ENCODE data around the gene DZIP1L. TPM values are rescaled to one million over a fixed set of nuclear protein-coding genes. Genes with fewer than 3 reads are reported as not detected.

Gene DZIP1L
- total RNA-seq, 2 experiments from 2014 or later = not detected

- DNase-seq = peak; percentile 39
- Mint-ChIP-seq H3K4me3 (peak overlapping the region; percentile 3), H3K27me3 (no peaks in the 10 kb centered on the region), H3K27ac (peak overlapping the region; percentile 57), H3K4me1 (ENCODE audit: low read depth) (peaks cover 28% of the 10 kb centered on the region), H3K36me3 (no peaks in the 10 kb centered on the region), H3K9me3 (no peaks in the 10 kb centered on the region)
- intact Hi-C loops (cut with micrococcal nuclease) = loop anchor here (5.0 kb wide), 1 partner anchor 35 kb away; the partner anchor contains the start of gene DZIP1L
- ChIA-PET CTCF (interaction anchor here (0.6 to 3.7 kb wide), 10 partner anchors 9 to 868 kb away, joined by 3 to 17 read pairs (median 4); no protein-coding TSS in a partner anchor), POLR2A (interaction anchor here (0.7 to 2.4 kb wide), 3 partner anchors 8 to 19 kb away, joined by 3 to 11 read pairs (median 3); no protein-coding TSS in a partner anchor)
Measured at GRCh38 chr3:138082085-138082991, 33.1 kb downstream of the DZIP1L start.

DNA sequence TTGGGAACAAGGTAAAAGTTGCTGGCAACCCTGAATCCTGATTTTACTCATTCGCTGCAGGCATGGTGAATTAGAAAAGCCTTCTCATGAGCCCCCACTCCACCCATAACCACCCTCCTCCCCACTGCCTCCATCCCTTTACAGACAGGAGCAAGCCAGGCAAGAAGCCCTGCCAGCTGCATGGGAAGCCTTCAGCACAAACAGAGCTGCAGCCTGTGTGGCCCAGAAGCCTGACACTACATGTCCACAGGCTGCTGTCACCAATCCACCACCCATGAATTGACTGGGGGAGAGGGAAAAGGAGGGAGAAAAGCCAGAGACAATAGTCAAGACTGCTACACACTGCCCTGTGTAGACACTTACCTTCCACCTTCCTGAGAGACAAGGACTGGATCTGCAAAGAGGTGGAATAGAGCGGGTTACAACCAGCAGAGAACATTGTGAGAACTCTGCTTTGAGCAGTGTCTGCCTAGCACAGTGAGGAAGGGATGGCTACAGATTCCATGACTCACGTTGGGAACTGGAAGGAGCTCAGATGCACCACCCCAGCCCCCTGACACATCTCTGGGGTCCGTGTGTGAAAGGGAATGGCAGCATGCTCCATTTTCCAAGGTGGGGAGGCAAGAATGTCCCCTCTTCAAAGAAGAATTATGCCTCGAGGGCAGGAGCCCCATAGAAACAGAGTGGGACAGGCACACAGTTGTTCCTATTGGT lies 33.9 kb downstream of the DZIP1L start:
- intact Hi-C loops (cut with micrococcal nuclease) = loop anchor here (5.0 kb wide), 1 partner anchor 36 kb away; the partner anchor contains the start of gene DZIP1L
- no peak for DNase-seq
- ChIA-PET CTCF (interaction anchor here (0.9 to 3.7 kb wide), 5 partner anchors 15 to 869 kb away, joined by 3 to 17 read pairs (median 4); no protein-coding TSS in a partner anchor), POLR2A (interaction anchor here (2.4 kb wide), 1 partner anchor 15 kb away, joined by 11 read pairs; no protein-coding TSS in a partner anchor)
- H3K4me3 Mint-ChIP-seq = no peak overlapping the region
- H3K27ac Mint-ChIP-seq = no peak overlapping the region
- no peaks in the 10 kb centered on the region for H3K36me3 Mint-ChIP-seq
- H3K9me3 Mint-ChIP-seq = no peaks in the 10 kb centered on the region
- H3K27me3 Mint-ChIP-seq = no peaks in the 10 kb centered on the region
- H3K4me1 Mint-ChIP-seq (ENCODE audit: low read depth) = peaks cover 28% of the 10 kb centered on the region

- Mint-ChIP-seq H3K27ac (no peak overlapping the region), H3K36me3 (no peaks in the 10 kb centered on the region), H3K27me3 (no peaks in the 10 kb centered on the region), H3K4me1 (ENCODE audit: low read depth) (peaks cover 28% of the 10 kb centered on the region), H3K9me3 (no peaks in the 10 kb centered on the region), H3K4me3 (no peak overlapping the region)
- intact Hi-C loops (cut with micrococcal nuclease) = loop anchor here (1.0 to 5.0 kb wide), 2 partner anchors 14 to 37 kb away; partner anchors contain the start of gene DZIP1L
- ChIA-PET POLR2A (no interaction called here), CTCF (interaction anchor here (1.6 to 3.7 kb wide), 3 partner anchors 11 to 836 kb away, joined by 3 to 17 read pairs (median 7); no protein-coding TSS in a partner anchor)
- no peak for DNase-seq
Measured at GRCh38 chr3:138079901-138080300, 35.5 kb downstream of the DZIP1L start.

- peak; percentile 62 for DNase-seq
- ChIA-PET POLR2A (no interaction called here), CTCF (interaction anchor here (1.5 to 3.7 kb wide), 4 partner anchors 10 to 837 kb away, joined by 3 to 17 read pairs (median 5); no protein-coding TSS in a partner anchor)
- Mint-ChIP-seq H3K4me1 (ENCODE audit: low read depth) (peaks cover 28% of the 10 kb centered on the region), H3K36me3 (no peaks in the 10 kb centered on the region), H3K27ac (no peak overlapping the region), H3K27me3 (no peaks in the 10 kb centered on the region), H3K9me3 (no peaks in the 10 kb centered on the region), H3K4me3 (no peak overlapping the region)
- intact Hi-C loops (cut with micrococcal nuclease) = loop anchor here (1.0 kb wide), 1 partner anchor 13 kb away; no protein-coding TSS in a partner anchor
Measured at GRCh38 chr3:138078901-138079344, 36.5 kb downstream of the DZIP1L start.

- intact Hi-C loops (cut with micrococcal nuclease) = no loop called here
- CTCF ChIA-PET = interaction anchor here (1.5 kb wide), 1 partner anchor 11 kb away, joined by 3 read pairs; no protein-coding TSS in a partner anchor
- no peak overlapping the region for H3K4me3 Mint-ChIP-seq
Measured at GRCh38 chr3:138078096-138078495, 37.3 kb downstream of the DZIP1L start.

DNA sequence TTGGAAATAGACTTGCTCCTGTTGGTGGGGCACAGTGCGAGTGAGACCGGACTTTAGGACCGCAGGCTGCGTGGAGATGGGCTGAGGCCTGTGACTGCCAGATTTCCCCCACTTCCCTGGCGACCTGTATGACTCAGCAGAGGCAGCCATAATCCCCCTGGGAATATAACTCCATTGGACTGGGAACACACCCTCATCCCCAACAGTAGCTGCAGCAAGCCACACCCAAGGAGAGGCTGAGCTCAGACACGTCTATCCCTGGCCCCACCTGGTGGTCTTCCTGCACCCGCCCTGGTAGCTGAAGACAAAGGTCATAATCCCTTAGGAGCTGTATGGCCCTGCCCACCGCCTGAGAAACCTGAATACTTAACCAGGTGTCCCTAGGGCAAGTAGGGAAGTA lies 42.6 kb downstream of the DZIP1L start:
- intact Hi-C loops (cut with micrococcal nuclease) = no loop called here
- Mint-ChIP-seq H3K36me3 (no peaks in the 10 kb centered on the region), H3K4me1 (ENCODE audit: low read depth) (no peaks in the 10 kb centered on the region), H3K4me3 (no peak overlapping the region), H3K9me3 (no peaks in the 10 kb centered on the region), H3K27me3 (peaks cover 21% of the 10 kb centered on the region), H3K27ac (no peak overlapping the region)
- DNase-seq = no peak
- POLR2A ChIA-PET = no interaction called here
- CTCF ChIA-PET = interaction anchor here (1.3 to 6.6 kb wide), 2 partner anchors 10 to 45 kb away, joined by 3 to 127 read pairs; partner anchors contain the start of gene DZIP1L

More at GRCh38 chr3:138078096-138078495, 37.3 kb downstream of the DZIP1L start:
- POLR2A ChIA-PET = no interaction called here
- Mint-ChIP-seq H3K27ac (no peak overlapping the region), H3K9me3 (no peaks in the 10 kb centered on the region), H3K27me3 (peaks cover 2% of the 10 kb centered on the region), H3K36me3 (no peaks in the 10 kb centered on the region), H3K4me1 (ENCODE audit: low read depth) (peaks cover 22% of the 10 kb centered on the region)
- DNase-seq = no peak

- no peak for DNase-seq
- H3K9me3 Mint-ChIP-seq = no peaks in the 10 kb centered on the region
- H3K27ac Mint-ChIP-seq = no peak overlapping the region
- H3K4me1 Mint-ChIP-seq (ENCODE audit: low read depth) = peaks cover 12% of the 10 kb centered on the region
- peaks cover 25% of the 10 kb centered on the region for H3K27me3 Mint-ChIP-seq
- POLR2A ChIA-PET = no interaction called here
- H3K4me3 Mint-ChIP-seq = no peak overlapping the region
- H3K36me3 Mint-ChIP-seq = no peaks in the 10 kb centered on the region
- intact Hi-C loops (cut with micrococcal nuclease) = no loop called here
- CTCF ChIA-PET = interaction anchor here (1.0 to 6.6 kb wide), 8 partner anchors 12 to 846 kb away, joined by 3 to 127 read pairs (median 6); partner anchors contain the start of gene DZIP1L
Measured at GRCh38 chr3:138070006-138070405, 45.4 kb downstream of the DZIP1L start.

DNA sequence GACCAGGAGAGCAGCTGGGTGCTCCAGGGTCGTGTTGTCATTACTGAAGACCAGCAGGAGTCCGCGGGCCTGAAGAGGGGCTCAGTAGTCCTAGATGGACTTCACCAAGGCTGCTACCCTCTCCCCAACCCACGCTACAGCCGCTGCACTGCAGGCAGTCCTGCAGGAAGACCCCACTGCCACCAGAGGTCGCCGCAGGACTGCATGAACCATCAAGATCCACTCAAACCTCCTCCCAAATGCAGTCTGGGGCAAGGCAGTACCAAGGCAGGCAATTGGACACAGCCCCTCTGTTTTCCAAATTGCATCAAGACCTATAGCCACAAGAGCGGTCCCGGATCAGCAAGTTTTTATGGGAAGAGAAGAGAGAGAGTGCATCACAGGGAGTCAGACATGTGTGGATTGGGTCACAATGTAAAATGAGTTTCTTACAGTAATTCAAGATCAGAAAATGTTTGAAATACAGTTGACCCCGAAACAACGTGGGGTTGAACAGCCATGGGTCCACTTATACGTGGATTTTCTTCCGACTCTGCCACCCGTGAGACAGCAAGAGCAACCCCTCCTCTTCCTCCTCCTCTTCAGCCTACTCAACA lies 46.7 kb downstream of the DZIP1L start:
- intact Hi-C loops (cut with micrococcal nuclease) = loop anchor here (1.0 to 5.0 kb wide), 5 partner anchors 51 to 524 kb away; partner anchors contain the start of genes CEP70, DBR1 and NME9
- Mint-ChIP-seq H3K4me3 (no peak overlapping the region), H3K4me1 (ENCODE audit: low read depth) (peaks cover 14% of the 10 kb centered on the region), H3K36me3 (no peaks in the 10 kb centered on the region), H3K27ac (no peak overlapping the region), H3K27me3 (peaks cover 25% of the 10 kb centered on the region), H3K9me3 (no peaks in the 10 kb centered on the region)
- ChIA-PET POLR2A (no interaction called here), CTCF (interaction anchor here (0.7 to 6.6 kb wide), 14 partner anchors 11 to 1106 kb away, joined by 3 to 127 read pairs (median 6); partner anchors contain the start of gene DZIP1L)
- peak; percentile 86 for DNase-seq

GRCh38 chr3:138068046-138068445 lies 47.4 kb downstream of the DZIP1L start:
- H3K4me3 Mint-ChIP-seq = no peak overlapping the region
- ChIA-PET POLR2A (no interaction called here), CTCF (interaction anchor here (0.7 to 3.8 kb wide), 6 partner anchors 14 to 1106 kb away, joined by 3 to 73 read pairs (median 4); no protein-coding TSS in a partner anchor)
- H3K27me3 Mint-ChIP-seq = peaks cover 23% of the 10 kb centered on the region
- H3K9me3 Mint-ChIP-seq = no peaks in the 10 kb centered on the region
- H3K4me1 Mint-ChIP-seq (ENCODE audit: low read depth) = peaks cover 14% of the 10 kb centered on the region
- H3K36me3 Mint-ChIP-seq = no peaks in the 10 kb centered on the region
- no peak overlapping the region for H3K27ac Mint-ChIP-seq
- intact Hi-C loops (cut with micrococcal nuclease) = loop anchor here (1.0 to 5.0 kb wide), 5 partner anchors 51 to 524 kb away; partner anchors contain the start of genes CEP70, DBR1 and NME9
- no peak for DNase-seq

GRCh38 chr3:138066972-138067371 lies 48.4 kb downstream of the DZIP1L start:
- Mint-ChIP-seq H3K27ac (no peak overlapping the region), H3K4me1 (ENCODE audit: low read depth) (peaks cover 14% of the 10 kb centered on the region), H3K9me3 (no peaks in the 10 kb centered on the region), H3K27me3 (peaks cover 23% of the 10 kb centered on the region), H3K36me3 (no peaks in the 10 kb centered on the region), H3K4me3 (no peak overlapping the region)
- no peak for DNase-seq
- POLR2A ChIA-PET = interaction anchor here (2.3 kb wide), 1 partner anchor 16 kb away, joined by 11 read pairs; no protein-coding TSS in a partner anchor
- CTCF ChIA-PET = interaction anchor here (0.5 to 3.8 kb wide), 8 partner anchors 12 to 1867 kb away, joined by 3 to 73 read pairs (median 4); partner anchors contain the start of gene DZIP1L
- intact Hi-C loops (cut with micrococcal nuclease) = loop anchor here (1.0 to 5.0 kb wide), 5 partner anchors 12 to 525 kb away; partner anchors contain the start of genes CEP70, DBR1 and NME9
